HG03039 (cell line): Measurements from ENCODE around the gene FSD1L.
A peak's percentile ranks its signal among the peaks of the same experiment; 100 is the strongest.
"Not testable (repeated sequence)": the region's sequence is repeated elsewhere in the genome, so short reads cannot be mapped to it uniquely, and the experiment has no call there.

Experiments
- ATAC-seq: cut with Tn5 transposase; IDR thresholded peaks from one replicate; pipeline ENCODE4 v1.9.1; 2021; ENCODE audit warnings: mild to moderate bottlenecking, moderate library complexity; ENCODE audit not compliant: unreplicated experiment

Gene FSD1L

DNA sequence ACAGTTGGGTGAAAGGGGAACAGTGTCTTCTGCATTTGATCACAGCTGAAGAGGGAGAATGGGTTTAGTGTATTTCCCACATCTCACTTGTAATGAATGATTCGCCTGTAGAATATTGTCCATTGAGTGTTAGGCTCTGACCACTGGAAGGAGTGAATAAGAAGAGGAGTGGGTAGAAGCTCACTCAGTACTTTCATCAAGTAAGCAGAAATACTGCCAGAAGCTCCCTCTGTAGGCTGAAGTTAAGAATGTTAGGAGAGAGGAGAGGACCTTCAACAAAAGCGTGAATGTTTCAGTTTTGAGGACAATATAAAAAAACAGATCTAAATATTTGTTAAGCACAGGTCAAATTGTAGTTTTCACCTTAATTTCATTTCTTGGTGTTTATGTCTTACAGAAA, 27.5 kb downstream of the FSD1L start:
- no peak for ATAC-seq

DNA sequence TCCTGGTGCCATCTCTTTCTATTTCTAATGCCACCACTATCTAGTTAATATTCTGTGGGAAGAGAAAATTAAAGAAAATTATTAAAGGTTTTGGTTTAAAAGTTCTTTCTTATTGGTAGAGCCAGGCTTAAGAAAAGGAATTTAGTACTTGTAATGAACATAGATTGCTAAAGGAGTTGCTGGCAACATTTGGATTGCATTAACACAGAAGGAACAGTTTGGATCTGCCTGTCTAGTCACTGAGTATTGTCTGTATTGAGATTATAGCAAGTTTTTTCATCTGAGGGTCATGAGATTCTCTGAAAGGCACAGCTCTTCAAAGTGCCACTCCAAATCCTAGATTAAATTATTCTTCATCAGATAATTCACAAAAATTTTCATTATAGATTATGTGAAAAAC, 32.0 kb downstream of the FSD1L start:
- ATAC-seq: no peak

GRCh38 chr9:105483618-105484017, 35.8 kb downstream of the FSD1L start:
- no peak for ATAC-seq

DNA sequence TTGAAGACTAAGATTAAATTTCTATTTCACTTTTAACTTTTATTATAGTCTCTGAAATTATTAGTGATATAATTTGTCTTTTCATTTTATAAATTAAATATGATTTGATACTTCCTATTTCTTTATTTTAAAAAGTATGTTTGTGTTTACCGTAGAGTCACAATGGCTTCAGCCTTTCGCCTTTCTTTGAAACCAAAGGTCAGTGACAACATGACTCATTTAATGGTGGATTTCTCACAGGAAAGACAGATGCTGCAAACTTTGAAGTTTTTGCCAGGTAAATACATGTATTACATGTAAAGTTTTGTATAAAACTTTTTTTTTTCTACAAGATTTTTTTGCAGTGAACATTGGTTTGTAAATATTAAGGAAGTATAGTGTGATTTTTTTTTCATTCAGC, 36.4 kb downstream of the FSD1L start:
- no peak for ATAC-seq

GRCh38 chr9:105485131-105485530, 37.3 kb downstream of the FSD1L start:
- ATAC-seq: no peak

DNA sequence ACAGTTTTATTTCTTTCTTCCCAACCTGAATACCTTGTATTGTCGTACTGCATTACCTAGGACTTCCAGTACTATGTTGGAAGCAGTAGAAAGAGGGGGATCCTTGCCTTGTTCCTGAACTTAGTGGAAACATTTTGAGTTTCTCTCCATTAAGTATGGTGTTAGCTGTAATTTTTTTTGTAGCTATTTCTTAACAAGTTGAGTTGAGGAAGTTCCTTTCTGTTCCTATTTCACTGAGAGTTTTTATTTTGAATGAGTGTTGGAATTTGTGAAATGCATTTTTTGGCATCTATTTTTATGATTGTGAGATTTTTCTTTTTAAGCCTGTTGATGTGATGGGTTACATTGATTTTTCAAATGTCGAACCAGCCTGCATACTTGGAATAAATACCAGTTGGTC, 49.0 kb downstream of the FSD1L start:
- ATAC-seq: no peak

GRCh38 chr9:105497704-105498103, 49.9 kb downstream of the FSD1L start:
- ATAC-seq: no peak

DNA sequence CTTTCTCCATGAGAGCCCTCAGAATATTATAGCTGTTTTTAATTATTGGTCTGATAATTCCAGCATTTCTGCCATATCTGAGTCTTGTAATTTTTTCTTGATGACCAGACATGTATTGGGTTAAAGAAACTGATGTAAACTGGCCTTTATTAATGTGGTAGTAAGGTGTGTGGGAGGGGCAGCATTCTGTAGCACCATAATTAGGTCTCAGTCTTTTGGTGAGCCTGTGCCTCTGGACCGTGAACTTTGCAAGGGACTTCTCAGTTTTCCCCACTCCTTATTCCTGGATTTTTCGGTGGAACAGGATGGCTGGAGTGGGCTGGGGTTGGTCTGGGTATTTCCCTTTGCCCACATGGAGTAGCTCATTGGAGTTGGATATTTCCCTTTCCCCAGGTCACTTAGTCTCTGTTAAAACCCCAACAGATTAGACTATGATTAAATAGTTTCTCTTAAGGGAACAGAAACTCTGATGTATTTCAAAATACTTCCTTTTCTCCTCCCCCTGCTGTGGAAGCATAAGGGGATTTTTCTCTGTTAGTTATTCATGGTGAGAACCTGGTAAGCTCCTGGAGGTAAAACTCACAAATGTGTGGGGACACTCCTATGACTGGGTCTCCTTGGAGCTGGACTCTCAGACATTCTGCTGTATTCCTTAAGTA, 52.4 kb downstream of the FSD1L start:
- peak; percentile 74 for ATAC-seq

DNA sequence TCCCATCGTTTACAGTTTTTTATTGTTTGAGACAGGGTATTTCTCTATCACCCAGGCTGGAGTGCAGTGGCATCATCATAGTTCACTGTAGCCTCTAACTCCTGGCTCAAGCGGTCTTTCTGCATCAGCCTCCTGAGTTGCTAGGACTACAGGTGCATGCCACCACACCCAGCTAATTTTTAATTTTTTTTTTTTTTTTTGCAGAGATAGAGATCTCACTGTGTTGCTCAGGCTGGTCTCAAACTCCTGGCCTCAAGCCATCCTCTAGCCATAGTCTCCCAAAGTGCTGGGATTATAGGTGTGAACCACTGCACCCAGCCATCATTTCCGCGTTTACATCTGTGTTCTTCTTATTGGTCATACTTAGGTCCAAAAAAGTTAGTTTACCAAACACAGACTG, 53.6 kb downstream of the FSD1L start:
- no peak for ATAC-seq

GRCh38 chr9:105502276-105502675, 54.4 kb downstream of the FSD1L start:
- ATAC-seq: no peak

GRCh38 chr9:105503881-105504280, 56.0 kb downstream of the FSD1L start:
- ATAC-seq: no peak

- ATAC-seq: no peak
Measured at GRCh38 chr9:105507096-105507790, 59.4 kb downstream of the FSD1L start.

GRCh38 chr9:105508530-105508929, 60.7 kb downstream of the FSD1L start:
- ATAC-seq: no peak

GRCh38 chr9:105510024-105510423, 62.2 kb downstream of the FSD1L start:
- peak; percentile 84 for ATAC-seq

GRCh38 chr9:105511446-105511845, 63.6 kb downstream of the FSD1L start:
- ATAC-seq: no peak

DNA sequence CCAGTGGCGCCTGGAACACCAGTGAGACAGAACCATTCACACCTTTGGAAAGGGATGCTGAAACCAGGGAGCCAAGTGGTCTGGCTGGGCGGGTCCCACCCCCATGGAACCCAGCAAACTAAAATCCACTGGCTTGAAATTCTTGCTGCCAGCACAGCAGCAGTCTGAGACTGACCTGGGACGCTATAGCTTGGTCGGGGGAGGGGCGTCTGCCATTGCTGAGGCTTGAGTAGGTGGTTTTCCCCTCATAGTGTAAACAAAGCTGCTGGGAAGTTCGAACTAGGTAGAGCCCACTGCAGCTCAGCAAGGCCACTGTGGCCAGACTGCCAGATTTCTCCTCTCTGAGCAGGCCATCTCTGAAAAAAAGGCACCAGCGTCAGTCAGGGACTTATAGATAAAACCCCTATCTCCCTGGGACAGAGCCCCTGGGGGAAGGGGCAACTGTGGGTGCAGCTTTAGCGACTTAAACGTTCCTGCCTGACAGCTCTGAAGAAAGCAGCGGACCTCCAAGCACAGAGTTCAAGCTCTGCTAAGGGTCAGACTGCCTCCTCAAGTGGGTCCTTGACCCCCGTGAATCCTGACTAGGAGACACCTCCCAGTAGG, 68.1 kb downstream of the FSD1L start:
- ATAC-seq: no peak

GRCh38 chr9:105519710-105520369, 72.0 kb downstream of the FSD1L start:
- ATAC-seq: not testable (repeated sequence)

- not testable (repeated sequence) for ATAC-seq
Measured at GRCh38 chr9:105520992-105521391, 73.2 kb downstream of the FSD1L start.

DNA sequence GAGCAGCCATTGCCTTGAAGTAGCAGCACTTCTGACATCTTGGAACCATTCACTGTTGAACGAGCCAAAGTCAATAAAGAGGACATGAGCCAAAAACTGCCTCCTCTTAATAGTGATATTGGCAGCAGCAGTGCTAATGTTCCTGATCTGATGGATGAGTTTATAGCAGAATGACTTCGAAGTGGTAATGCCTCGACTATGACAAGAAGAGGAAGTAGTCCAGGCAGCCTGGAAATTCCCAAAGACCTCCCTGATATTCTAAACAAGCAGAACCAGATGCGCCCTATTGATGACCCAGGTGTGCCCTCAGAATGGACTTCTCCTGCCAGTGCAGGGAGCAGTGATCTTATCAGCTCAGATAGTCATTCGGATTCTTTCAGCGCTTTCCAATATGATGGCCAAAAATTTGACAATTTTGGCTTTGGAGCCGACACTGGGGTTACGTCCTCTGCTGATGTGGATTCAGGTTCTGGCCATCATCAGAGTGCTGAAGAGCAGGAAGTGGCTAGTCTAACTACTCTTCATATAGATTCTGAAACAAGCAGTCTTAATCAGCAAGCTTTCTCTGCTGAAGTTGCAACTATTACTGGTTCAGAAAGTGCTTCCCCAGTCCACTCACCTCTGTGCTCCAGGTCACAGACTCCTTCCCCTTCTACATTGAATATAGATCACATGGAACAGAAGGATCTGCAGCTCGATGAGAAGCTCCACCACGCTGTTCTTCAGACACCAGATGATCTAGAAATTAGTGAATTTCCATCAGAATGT, 75.0 kb downstream of the FSD1L start:
- ATAC-seq: peak; percentile 73

DNA sequence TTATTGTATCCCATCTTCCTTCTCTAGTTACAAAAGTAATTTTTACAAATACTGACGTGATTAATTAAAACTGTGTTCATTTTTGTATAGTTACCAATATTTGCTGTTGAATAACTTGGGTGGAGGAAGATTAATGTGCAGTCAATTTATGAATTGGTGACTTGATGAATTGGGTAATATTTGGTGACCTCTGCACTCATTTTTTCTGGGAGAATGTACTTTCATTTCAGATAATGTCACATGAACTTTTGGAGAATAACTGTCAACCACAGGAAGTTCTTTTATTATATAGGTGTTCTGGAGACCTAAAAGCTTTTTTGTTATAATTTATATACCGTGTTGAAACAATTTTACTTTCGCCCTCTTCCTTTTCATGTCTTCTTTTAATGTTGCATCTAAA, 83.7 kb downstream of the FSD1L start:
- no peak for ATAC-seq
